Upper lobe of left lung (tissue), 4 donors: ENCODE results near the gene SF3A1.

Experiments
- POLR2A ChIP-seq, 4 donors: fragments of 450-650 bp; IDR thresholded peaks; one replicate each; pipeline ENCODE4 v1.5.1; 2016 to 2017; ENCODE audit warnings: antibody characterized with exemption in 4 of 4, mild to moderate bottlenecking in 2 of 4
- TF ChIP-seq, protein P1 (sequence below), 6 experiments: fragments of 450-650 bp in 4 of 6; fragments of 200-600 bp in 2 of 6; sonication (generic) in 2 of 6; IDR thresholded peaks; one replicate each; pipeline ENCODE4 v1.5.1; 2016 to 2019; ENCODE audit warnings: antibody characterized with exemption in 6 of 6

DNA sequence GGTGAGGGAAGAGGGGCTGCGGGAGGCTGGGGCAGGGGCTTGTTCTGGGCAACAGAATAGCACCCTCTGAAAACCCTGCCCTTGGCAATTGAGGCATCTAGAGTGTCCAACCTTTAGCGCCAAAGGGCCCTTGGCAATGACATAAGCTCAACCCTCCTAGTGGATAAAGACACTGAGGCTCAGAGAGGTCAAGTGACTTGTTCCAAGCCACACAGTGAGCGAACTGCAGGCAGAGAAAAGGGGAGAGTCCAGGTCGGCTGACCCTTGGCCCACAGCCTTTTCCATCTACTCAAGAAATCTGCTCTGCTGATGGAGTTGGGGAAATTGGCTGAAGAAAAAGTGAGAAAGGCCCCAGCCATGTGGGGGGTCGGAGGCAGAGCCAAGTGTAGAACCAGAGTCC lies 43.0 kb upstream of the SF3A1 start:
- TF ChIP-seq, protein P1, sequence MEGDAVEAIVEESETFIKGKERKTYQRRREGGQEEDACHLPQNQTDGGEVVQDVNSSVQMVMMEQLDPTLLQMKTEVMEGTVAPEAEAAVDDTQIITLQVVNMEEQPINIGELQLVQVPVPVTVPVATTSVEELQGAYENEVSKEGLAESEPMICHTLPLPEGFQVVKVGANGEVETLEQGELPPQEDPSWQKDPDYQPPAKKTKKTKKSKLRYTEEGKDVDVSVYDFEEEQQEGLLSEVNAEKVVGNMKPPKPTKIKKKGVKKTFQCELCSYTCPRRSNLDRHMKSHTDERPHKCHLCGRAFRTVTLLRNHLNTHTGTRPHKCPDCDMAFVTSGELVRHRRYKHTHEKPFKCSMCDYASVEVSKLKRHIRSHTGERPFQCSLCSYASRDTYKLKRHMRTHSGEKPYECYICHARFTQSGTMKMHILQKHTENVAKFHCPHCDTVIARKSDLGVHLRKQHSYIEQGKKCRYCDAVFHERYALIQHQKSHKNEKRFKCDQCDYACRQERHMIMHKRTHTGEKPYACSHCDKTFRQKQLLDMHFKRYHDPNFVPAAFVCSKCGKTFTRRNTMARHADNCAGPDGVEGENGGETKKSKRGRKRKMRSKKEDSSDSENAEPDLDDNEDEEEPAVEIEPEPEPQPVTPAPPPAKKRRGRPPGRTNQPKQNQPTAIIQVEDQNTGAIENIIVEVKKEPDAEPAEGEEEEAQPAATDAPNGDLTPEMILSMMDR (IDR thresholded peaks at IDR 0.05), result no peak
- TF ChIP-seq POLR2A (IDR thresholded peaks at IDR 0.05), result no peak
